OCI-LY7 (cell line): ENCODE data around the gene UGT2B15.

Source experiments
- EZH2phosphoT487 ChIP-seq: fragments of 200-600 bp; sonication (generic); IDR thresholded peaks from 2 replicates; pipeline ENCODE4 v1.6.1; 2018; ENCODE audit warnings: low read depth, borderline replicate concordance, mild to moderate bottlenecking, mixed run types, antibody characterized with exemption, low read length, moderate library complexity, mixed read lengths
- TF ChIP-seq, protein P1 (sequence below): fragments of 200-600 bp; sonication (generic); conservative IDR thresholded peaks from 2 replicates; pipeline ENCODE4 v1.5.1; 2014; ENCODE audit warnings: mild to moderate bottlenecking, antibody characterized with exemption, low read length, moderate library complexity, mixed read lengths

GRCh38 chr4:68651932-68652331 lies 18.5 kb downstream of the UGT2B15 start:
- TF ChIP-seq, protein P1, sequence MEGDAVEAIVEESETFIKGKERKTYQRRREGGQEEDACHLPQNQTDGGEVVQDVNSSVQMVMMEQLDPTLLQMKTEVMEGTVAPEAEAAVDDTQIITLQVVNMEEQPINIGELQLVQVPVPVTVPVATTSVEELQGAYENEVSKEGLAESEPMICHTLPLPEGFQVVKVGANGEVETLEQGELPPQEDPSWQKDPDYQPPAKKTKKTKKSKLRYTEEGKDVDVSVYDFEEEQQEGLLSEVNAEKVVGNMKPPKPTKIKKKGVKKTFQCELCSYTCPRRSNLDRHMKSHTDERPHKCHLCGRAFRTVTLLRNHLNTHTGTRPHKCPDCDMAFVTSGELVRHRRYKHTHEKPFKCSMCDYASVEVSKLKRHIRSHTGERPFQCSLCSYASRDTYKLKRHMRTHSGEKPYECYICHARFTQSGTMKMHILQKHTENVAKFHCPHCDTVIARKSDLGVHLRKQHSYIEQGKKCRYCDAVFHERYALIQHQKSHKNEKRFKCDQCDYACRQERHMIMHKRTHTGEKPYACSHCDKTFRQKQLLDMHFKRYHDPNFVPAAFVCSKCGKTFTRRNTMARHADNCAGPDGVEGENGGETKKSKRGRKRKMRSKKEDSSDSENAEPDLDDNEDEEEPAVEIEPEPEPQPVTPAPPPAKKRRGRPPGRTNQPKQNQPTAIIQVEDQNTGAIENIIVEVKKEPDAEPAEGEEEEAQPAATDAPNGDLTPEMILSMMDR: no peak
- no peak for TF ChIP-seq EZH2phosphoT487
